Kasumi-1 (cell line): Measurements from ENCODE around the gene TP63.

ENCODE experiments used
- DNase-seq, 2 experiments: peaks; one replicate each; lab custom pipeline; 2025; lab: John Stamatoyannopoulos, UW

The TP63 gene

GRCh38 chr3:189683546-189684255, 52.5 kb downstream of the TP63 start:
- DNase-seq, result no peak

GRCh38 chr3:189684317-189684716, 53.1 kb downstream of the TP63 start:
- DNase-seq, result no peak

GRCh38 chr3:189685291-189685690, 54.1 kb downstream of the TP63 start:
- DNase-seq, result no peak

- DNase-seq, result no peak
These were observed 54.7 kb downstream of the TP63 start for GRCh38 chr3:189685860-189686259.

GRCh38 chr3:189687475-189687874, 56.3 kb downstream of the TP63 start:
- DNase-seq, result no peak

GRCh38 chr3:189688262-189688661, 57.1 kb downstream of the TP63 start:
- no peak for DNase-seq

GRCh38 chr3:189689625-189690024, 58.4 kb downstream of the TP63 start:
- DNase-seq, result no peak

GRCh38 chr3:189690237-189690636, 59.0 kb downstream of the TP63 start:
- DNase-seq, result no peak

- DNase-seq, result no peak
These were observed 59.5 kb downstream of the TP63 start for GRCh38 chr3:189690672-189691071.

- DNase-seq, result no peak
These were observed 64.2 kb downstream of the TP63 start for GRCh38 chr3:189695400-189695799.

- peak; percentile 5 to 20 for DNase-seq
These were observed 67.6 kb downstream of the TP63 start for GRCh38 chr3:189698811-189699210.

GRCh38 chr3:189699885-189700284, 68.7 kb downstream of the TP63 start:
- no peak for DNase-seq

- DNase-seq, result no peak
These were observed 71.0 kb downstream of the TP63 start for GRCh38 chr3:189702066-189702646.

GRCh38 chr3:189703865-189704264, 72.7 kb downstream of the TP63 start:
- no peak for DNase-seq

- DNase-seq, result no peak
These were observed 77.2 kb downstream of the TP63 start for GRCh38 chr3:189708375-189708774.

GRCh38 chr3:189710620-189711402, 79.6 kb downstream of the TP63 start:
- DNase-seq, result no peak

GRCh38 chr3:189712906-189713483, 81.8 kb downstream of the TP63 start:
- no peak for DNase-seq

- DNase-seq, result no peak
These were observed 84.1 kb downstream of the TP63 start for GRCh38 chr3:189714991-189715961.

GRCh38 chr3:189718215-189718614, 87.0 kb downstream of the TP63 start:
- DNase-seq, result no peak

- no peak for DNase-seq
These were observed 89.7 kb downstream of the TP63 start for GRCh38 chr3:189720736-189721417.
